SK-N-SH (cell line): ENCODE measurements around the gene PHACTR2. TPM values are rescaled to one million over a fixed set of nuclear protein-coding genes. Genes with fewer than 3 reads are reported as not detected.

Experiments used
- CTCF ChIA-PET: fragments of 300-600, 350-600 bp; formaldehyde crosslinking; extraction: SDS; loops from one replicate; lab custom pipeline; 2021; lab: Yijun Ruan, JAX
- POLR2A ChIA-PET: fragments of 350-600 bp; sonication (Branson Sonifier 250); formaldehyde crosslinking; extraction: SDS; loops from one replicate; lab custom pipeline; 2020; ENCODE audit warnings: antibody characterized with exemption, inconsistent platforms; lab: Yijun Ruan, JAX
- DNase-seq: peaks from one replicate; pipeline ENCODE4 v3.0.0; 2012
- H2AFZ ChIP-seq: fragments of 200-600 bp; sonication (generic); 2 replicates; pipeline ENCODE4 v1.8.1; 2016; ENCODE audit warnings: antibody characterized with exemption, mild to moderate bottlenecking, low read depth
- H3F3A ChIP-seq: fragments of 200-600 bp; sonication (generic); replicated peaks from 2 replicates; pipeline ENCODE3; 2016; ENCODE audit warnings: antibody characterized with exemption, mild to moderate bottlenecking; ENCODE audit not compliant: insufficient read depth
- H3K27ac ChIP-seq, 2 experiments: fragments of 200-500 bp in 1 of 2; fragments of 200-600 bp in 1 of 2; sonication (Bioruptor generic) in 1 of 2; sonication (generic), shearing (Covaris generic) in 1 of 2; 2 replicates each; pipeline versions ENCODE4 v1.5.1 to v1.6.1; 2014 to 2016; ENCODE audit warnings: low read depth in 2 of 2, inconsistent platforms in 1 of 2, low read length in 1 of 2, mild to moderate bottlenecking in 1 of 2, mixed read lengths in 1 of 2
- H3K27me3 ChIP-seq: fragments of 200-600 bp; sonication (generic), shearing (Covaris generic); 2 replicates; pipeline ENCODE4 v1.6.1; 2016; ENCODE audit warnings: mixed run types; ENCODE audit not compliant: insufficient read depth
- H3K36me3 ChIP-seq, 2 experiments: fragments of 200-500 bp in 1 of 2; fragments of 200-600 bp in 1 of 2; sonication (Bioruptor generic) in 1 of 2; sonication (generic) in 1 of 2; replicated peaks in 1 of 2; 2 replicates each; pipeline versions ENCODE3 to v1.5.1; 2014 to 2016; ENCODE audit warnings: low read length in 1 of 2, mild to moderate bottlenecking in 1 of 2; ENCODE audit not compliant: insufficient read depth in 2 of 2, control insufficient read depth in 1 of 2
- H3K4me1 ChIP-seq, 2 experiments: fragments of 200-500 bp in 1 of 2; fragments of 200-600 bp in 1 of 2; sonication (Bioruptor generic) in 1 of 2; sonication (generic), shearing (Covaris generic) in 1 of 2; 2 replicates each; pipeline versions ENCODE4 v1.5.1 to v1.6.1; 2014 to 2016; ENCODE audit warnings: low read depth in 1 of 2, low read length in 1 of 2, mixed run types in 1 of 2; ENCODE audit not compliant: insufficient read depth in 2 of 2, control insufficient read depth in 1 of 2
- H3K4me2 ChIP-seq: fragments of 200-600 bp; sonication (generic), shearing (Covaris generic); 2 replicates; pipeline ENCODE4 v1.6.1; 2017; ENCODE audit warnings: mixed run types
- H3K4me3 ChIP-seq, 2 experiments: fragments of 200-500 bp in 1 of 2; fragments of 200-600 bp in 1 of 2; sonication (Bioruptor generic) in 1 of 2; sonication (generic), shearing (Covaris generic) in 1 of 2; 2 replicates each; pipeline versions ENCODE4 v1.5.1 to v1.8.1; 2014 to 2016; ENCODE audit warnings: low read depth in 2 of 2, inconsistent platforms in 1 of 2, low read length in 1 of 2, mild to moderate bottlenecking in 1 of 2, mixed read lengths in 1 of 2, moderate library complexity in 1 of 2
- H3K79me2 ChIP-seq: fragments of 200-600 bp; sonication (generic); 2 replicates; pipeline ENCODE4 v1.8.1; 2017; ENCODE audit warnings: mild to moderate bottlenecking; ENCODE audit not compliant: insufficient read depth
- H3K9ac ChIP-seq: fragments of 200-600 bp; sonication (generic); 2 replicates; pipeline ENCODE4 v1.6.1; 2017; ENCODE audit warnings: mixed run types
- H3K9me2 ChIP-seq: fragments of 200-600 bp; sonication (generic); 2 replicates; pipeline ENCODE4 v1.6.1; 2017; ENCODE audit warnings: mixed run types
- H3K9me3 ChIP-seq: fragments of 200-600 bp; sonication (generic); 2 replicates; pipeline ENCODE4 v1.6.1; 2017; ENCODE audit warnings: mixed run types, mild to moderate bottlenecking, moderate library complexity
- H4K20me1 ChIP-seq: fragments of 200-600 bp; sonication (generic); 2 replicates; pipeline ENCODE4 v1.6.1; 2017; ENCODE audit warnings: mild to moderate bottlenecking, mixed run types; ENCODE audit not compliant: insufficient read depth
- ELF1 ChIP-seq: IDR thresholded peaks from 2 replicates; pipeline ENCODE4 v1.4.0; 2012
- FOSL2 ChIP-seq: IDR thresholded peaks from 2 replicates; pipeline ENCODE4 v1.4.0; 2012; ENCODE audit warnings: low read depth, mild to moderate bottlenecking, moderate library complexity, borderline replicate concordance
- GABPA ChIP-seq: IDR thresholded peaks from 2 replicates; pipeline ENCODE4 v1.4.0; 2012; ENCODE audit warnings: low read depth, mild to moderate bottlenecking
- GATA2 ChIP-seq: sonication (generic); formaldehyde crosslinking; IDR thresholded peaks from 2 replicates; pipeline ENCODE4 v1.5.0; 2020; ENCODE audit warnings: mild to moderate bottlenecking, missing genetic modification reagents
- NRF1 ChIP-seq: IDR thresholded peaks from 2 replicates; pipeline ENCODE4 v1.6.1; 2012; ENCODE audit warnings: low read depth, mild to moderate bottlenecking, low read length
- RAD21 ChIP-seq: IDR thresholded peaks from 2 replicates; pipeline ENCODE4 v1.6.1; 2012; ENCODE audit warnings: mild to moderate bottlenecking, low read length
- SIN3A ChIP-seq: IDR thresholded peaks from 2 replicates; pipeline ENCODE4 v1.6.1; 2012; ENCODE audit warnings: low read depth, mild to moderate bottlenecking, low read length, moderate library complexity, borderline replicate concordance
- USF1 ChIP-seq: IDR thresholded peaks from 2 replicates; pipeline ENCODE4 v1.4.0; 2012; ENCODE audit warnings: low read depth, borderline replicate concordance
- ZBTB33 ChIP-seq: IDR thresholded peaks from 2 replicates; pipeline ENCODE4 v1.4.0; 2012; ENCODE audit warnings: low read depth, borderline replicate concordance
- WGBS: methylation state at CpG from one replicate; pipeline ENCODE4 v1.1.6; 2017; ENCODE audit warnings: low lambda C conversion rate; 5-methylcytosine and 5-hydroxymethylcytosine counted together
- polyA plus RNA-seq, 3 experiments: library from polyadenylated mRNA; depleted of rRNA; stranded (reverse); fragments of >200 nt; gene quantifications; 2 replicates each; pipeline ENCODE4 v1.2.3, GENCODE V29; 2012
- TF ChIP-seq, protein P1 (sequence below): IDR thresholded peaks from 2 replicates; pipeline ENCODE4 v1.6.1; 2012; ENCODE audit warnings: mild to moderate bottlenecking, low read depth, low read length, moderate library complexity
- TF ChIP-seq, protein P2 (sequence below): fragments of 200-600 bp; sonication (generic); IDR thresholded peaks from 2 replicates; pipeline ENCODE4 v1.6.1; 2017; ENCODE audit warnings: antibody characterized with exemption, mild to moderate bottlenecking, moderate library complexity

The PHACTR2 gene
- polyA plus RNA-seq, 1 of the 3 experiments (the other 2 are of a cell fraction), result 5.0 TPM

GRCh38 chr6:143762126-143762525 lies 84.4 kb downstream of the PHACTR2 start (continued):
- TF ChIP-seq, protein P1, sequence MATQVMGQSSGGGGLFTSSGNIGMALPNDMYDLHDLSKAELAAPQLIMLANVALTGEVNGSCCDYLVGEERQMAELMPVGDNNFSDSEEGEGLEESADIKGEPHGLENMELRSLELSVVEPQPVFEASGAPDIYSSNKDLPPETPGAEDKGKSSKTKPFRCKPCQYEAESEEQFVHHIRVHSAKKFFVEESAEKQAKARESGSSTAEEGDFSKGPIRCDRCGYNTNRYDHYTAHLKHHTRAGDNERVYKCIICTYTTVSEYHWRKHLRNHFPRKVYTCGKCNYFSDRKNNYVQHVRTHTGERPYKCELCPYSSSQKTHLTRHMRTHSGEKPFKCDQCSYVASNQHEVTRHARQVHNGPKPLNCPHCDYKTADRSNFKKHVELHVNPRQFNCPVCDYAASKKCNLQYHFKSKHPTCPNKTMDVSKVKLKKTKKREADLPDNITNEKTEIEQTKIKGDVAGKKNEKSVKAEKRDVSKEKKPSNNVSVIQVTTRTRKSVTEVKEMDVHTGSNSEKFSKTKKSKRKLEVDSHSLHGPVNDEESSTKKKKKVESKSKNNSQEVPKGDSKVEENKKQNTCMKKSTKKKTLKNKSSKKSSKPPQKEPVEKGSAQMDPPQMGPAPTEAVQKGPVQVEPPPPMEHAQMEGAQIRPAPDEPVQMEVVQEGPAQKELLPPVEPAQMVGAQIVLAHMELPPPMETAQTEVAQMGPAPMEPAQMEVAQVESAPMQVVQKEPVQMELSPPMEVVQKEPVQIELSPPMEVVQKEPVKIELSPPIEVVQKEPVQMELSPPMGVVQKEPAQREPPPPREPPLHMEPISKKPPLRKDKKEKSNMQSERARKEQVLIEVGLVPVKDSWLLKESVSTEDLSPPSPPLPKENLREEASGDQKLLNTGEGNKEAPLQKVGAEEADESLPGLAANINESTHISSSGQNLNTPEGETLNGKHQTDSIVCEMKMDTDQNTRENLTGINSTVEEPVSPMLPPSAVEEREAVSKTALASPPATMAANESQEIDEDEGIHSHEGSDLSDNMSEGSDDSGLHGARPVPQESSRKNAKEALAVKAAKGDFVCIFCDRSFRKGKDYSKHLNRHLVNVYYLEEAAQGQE, result no peak
- TF ChIP-seq GABPA, result no peak

DNA sequence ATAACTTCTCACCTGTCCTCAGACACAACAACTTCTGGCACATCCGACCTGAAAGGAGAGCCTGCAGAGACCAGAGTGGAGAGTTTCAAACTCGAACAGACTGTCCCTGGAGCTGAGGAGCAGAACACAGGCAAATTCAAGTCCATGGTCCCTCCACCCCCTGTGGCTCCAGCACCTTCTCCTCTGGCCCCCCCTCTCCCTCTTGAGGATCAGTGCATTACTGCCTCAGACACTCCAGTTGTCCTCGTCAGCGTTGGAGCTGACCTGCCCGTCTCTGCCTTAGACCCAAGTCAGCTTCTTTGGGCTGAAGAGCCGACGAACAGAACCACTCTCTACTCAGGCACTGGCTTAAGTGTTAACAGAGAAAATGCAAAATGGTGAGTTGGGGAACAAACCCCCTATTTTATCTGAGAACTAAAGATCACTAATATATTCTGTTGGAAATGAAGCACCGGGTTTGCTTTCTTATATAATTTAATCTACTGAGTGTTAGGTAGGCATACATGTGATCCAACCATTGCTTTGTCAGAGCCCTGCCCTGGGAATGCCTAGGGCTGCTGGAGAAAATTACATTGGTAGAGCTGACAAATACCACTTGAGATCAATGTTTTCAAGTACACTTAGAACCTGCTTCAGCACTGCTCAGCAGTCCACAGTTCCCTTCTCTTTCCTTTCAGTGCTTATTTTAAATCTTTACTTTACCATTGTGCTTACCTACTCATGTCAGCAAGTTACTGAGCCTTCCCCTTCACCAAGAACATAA lies 87.8 kb downstream of the PHACTR2 start:
- no peak for DNase-seq
- WGBS, result 87% methylated on average over 8 of the region's 8 CpGs
- TF ChIP-seq USF1 (no peak), NRF1 (no peak), FOSL2 (no peak), ELF1 (no peak)
- TF ChIP-seq, protein P2, sequence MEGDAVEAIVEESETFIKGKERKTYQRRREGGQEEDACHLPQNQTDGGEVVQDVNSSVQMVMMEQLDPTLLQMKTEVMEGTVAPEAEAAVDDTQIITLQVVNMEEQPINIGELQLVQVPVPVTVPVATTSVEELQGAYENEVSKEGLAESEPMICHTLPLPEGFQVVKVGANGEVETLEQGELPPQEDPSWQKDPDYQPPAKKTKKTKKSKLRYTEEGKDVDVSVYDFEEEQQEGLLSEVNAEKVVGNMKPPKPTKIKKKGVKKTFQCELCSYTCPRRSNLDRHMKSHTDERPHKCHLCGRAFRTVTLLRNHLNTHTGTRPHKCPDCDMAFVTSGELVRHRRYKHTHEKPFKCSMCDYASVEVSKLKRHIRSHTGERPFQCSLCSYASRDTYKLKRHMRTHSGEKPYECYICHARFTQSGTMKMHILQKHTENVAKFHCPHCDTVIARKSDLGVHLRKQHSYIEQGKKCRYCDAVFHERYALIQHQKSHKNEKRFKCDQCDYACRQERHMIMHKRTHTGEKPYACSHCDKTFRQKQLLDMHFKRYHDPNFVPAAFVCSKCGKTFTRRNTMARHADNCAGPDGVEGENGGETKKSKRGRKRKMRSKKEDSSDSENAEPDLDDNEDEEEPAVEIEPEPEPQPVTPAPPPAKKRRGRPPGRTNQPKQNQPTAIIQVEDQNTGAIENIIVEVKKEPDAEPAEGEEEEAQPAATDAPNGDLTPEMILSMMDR, result no peak
- ChIA-PET CTCF (interaction anchor here (1.2 kb wide), 1 partner anchor 12 kb away, joined by 3 read pairs; no protein-coding TSS in a partner anchor), POLR2A (no interaction called here)
- Histone ChIP-seq H3K27ac (no peak overlapping the region), H3K4me3 (no peak overlapping the region), H3K36me3 (peaks cover 25 to 26% of the 10 kb centered on the region in 2 experiments), H3K9ac (no peak overlapping the region), H3F3A (no peaks in the 10 kb centered on the region), H3K27me3 (no peaks in the 10 kb centered on the region), H3K9me2 (no peaks in the 10 kb centered on the region), H3K79me2 (no peaks in the 10 kb centered on the region), H3K4me1 (no peaks in the 10 kb centered on the region), H3K9me3 (no peaks in the 10 kb centered on the region), H4K20me1 (no peaks in the 10 kb centered on the region), H2AFZ (no peak overlapping the region), H3K4me2 (no peak overlapping the region)

DNA sequence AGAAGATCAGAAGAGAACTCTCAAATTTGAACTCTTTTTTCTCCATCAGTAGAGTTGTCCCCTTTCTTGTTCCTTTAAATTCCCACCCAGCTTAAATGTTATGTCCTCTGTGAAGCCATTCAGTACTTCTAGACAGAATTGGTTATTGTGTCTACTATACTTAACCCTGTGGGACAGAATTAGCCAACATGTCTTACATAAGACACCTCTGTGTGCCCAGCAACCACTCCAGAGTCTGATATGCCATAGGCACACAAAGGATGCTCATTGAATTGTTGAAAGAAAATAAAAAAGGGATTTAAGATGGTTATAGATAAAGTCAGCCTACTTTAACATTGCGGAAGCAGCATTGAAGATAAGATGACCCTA lies 88.4 kb downstream of the PHACTR2 start:
- Histone ChIP-seq H3K9me3 (no peaks in the 10 kb centered on the region), H3K9ac (no peak overlapping the region), H3K79me2 (no peaks in the 10 kb centered on the region), H3K27me3 (no peaks in the 10 kb centered on the region), H3K4me3 (no peak overlapping the region), H2AFZ (no peak overlapping the region), H3K36me3 (peaks cover 23 to 24% of the 10 kb centered on the region in 2 experiments), H3K27ac (no peak overlapping the region), H4K20me1 (no peaks in the 10 kb centered on the region), H3K4me1 (no peaks in the 10 kb centered on the region), H3K9me2 (no peaks in the 10 kb centered on the region), H3F3A (no peaks in the 10 kb centered on the region), H3K4me2 (no peak overlapping the region)
- POLR2A ChIA-PET, result no interaction called here
- CTCF ChIA-PET, result interaction anchor here (1.0 kb wide), 1 partner anchor 191 kb away, joined by 3 read pairs; no protein-coding TSS in a partner anchor
- no peak for DNase-seq
- WGBS, result 100% methylated on average over 1 of the region's 1 CpG
- TF ChIP-seq SIN3A, result no peak
- no peak for TF ChIP-seq RAD21
- TF ChIP-seq, protein P2, result no peak
- TF ChIP-seq GATA2 (CRISPR knock-in tag), result no peak
- no peak for TF ChIP-seq GABPA
- no peak for TF ChIP-seq ZBTB33
